IMR-90 (cell line): Measurements from ENCODE around the gene APH1A. TPM values are rescaled to one million over a fixed set of nuclear protein-coding genes. Genes with fewer than 3 reads are reported as not detected.
"Not testable (repeated sequence)": the region's sequence is repeated elsewhere in the genome, so short reads cannot be mapped to it uniquely, and the experiment has no call there.

ENCODE experiments used
- ATAC-seq: fragments of 200-7000 bp; cut with Tn5 transposase; 2 replicates; pipeline ENCODE4 v1.9.1; 2020; ENCODE audit warnings: low read depth, mild to moderate bottlenecking, moderate library complexity
- BruUV-seq: library from RNA; stranded (reverse); fragments of 400-500 nt; replicated peaks from 2 replicates; lab custom pipeline; 2021; lab: Mats Ljungman, UMichigan
- CTCF ChIA-PET: fragments of 300-600 bp; formaldehyde crosslinking; extraction: SDS; loops from one replicate; lab custom pipeline; 2021; ENCODE audit warnings: antibody characterized with exemption; lab: Yijun Ruan, JAX
- POLR2A ChIA-PET: fragments of 300-600 bp; sonication (Branson Sonifier 250); formaldehyde crosslinking; loops from one replicate; lab custom pipeline; 2022; ENCODE audit warnings: antibody characterized with exemption; ENCODE audit not compliant: unreplicated experiment; lab: Charles Lee
- DNase-seq: peaks from one replicate; pipeline ENCODE4 v3.0.0; 2013
- H2AFZ ChIP-seq: replicated peaks from 2 replicates; pipeline ENCODE3; 2013; ENCODE audit warnings: low read length, mild to moderate bottlenecking; ENCODE audit not compliant: poor library complexity
- H2AK5ac ChIP-seq: 2 replicates; pipeline ENCODE4 v1.6.1; 2013; ENCODE audit warnings: low read depth, low read length, inconsistent platforms
- H2AK9ac ChIP-seq: replicated peaks from 2 replicates; pipeline ENCODE3; 2013; ENCODE audit warnings: mild to moderate bottlenecking, low read depth, low read length, moderate library complexity; ENCODE audit not compliant: poor library complexity
- H2BK120ac ChIP-seq: 2 replicates; pipeline ENCODE4 v1.6.1; 2013; ENCODE audit warnings: low read depth, low read length, inconsistent platforms
- H2BK15ac ChIP-seq: 3 replicates; pipeline ENCODE4 v1.6.1; 2013; ENCODE audit warnings: low read depth, low read length, inconsistent platforms
- H2BK20ac ChIP-seq: 2 replicates; pipeline ENCODE4 v1.6.1; 2013; ENCODE audit warnings: low read depth, mild to moderate bottlenecking, inconsistent platforms, low read length, moderate library complexity
- H2BK5ac ChIP-seq: 2 replicates; pipeline ENCODE4 v1.6.1; 2013; ENCODE audit warnings: mild to moderate bottlenecking, low read depth, low read length, inconsistent platforms; ENCODE audit not compliant: poor library complexity, severe bottlenecking
- H3K14ac ChIP-seq: replicated peaks from 2 replicates; pipeline ENCODE4 v1.6.1; 2013; ENCODE audit warnings: low read depth, low read length, inconsistent platforms
- H3K18ac ChIP-seq: 2 replicates; pipeline ENCODE4 v1.6.1; 2013; ENCODE audit warnings: low read depth, low read length, control low read depth
- H3K23ac ChIP-seq: 2 replicates; pipeline ENCODE4 v1.6.1; 2013; ENCODE audit warnings: low read depth, low read length, inconsistent platforms
- H3K27ac ChIP-seq: 2 replicates; pipeline ENCODE4 v1.5.1; 2013; ENCODE audit warnings: mild to moderate bottlenecking, control low read depth, low read length; ENCODE audit not compliant: insufficient read depth
- H3K27me3 ChIP-seq: 2 replicates; pipeline ENCODE4 v1.6.1; 2013; ENCODE audit warnings: low read length; ENCODE audit not compliant: control insufficient read depth, insufficient read depth
- H3K36me3 ChIP-seq: 2 replicates; pipeline ENCODE4 v1.6.1; 2013; ENCODE audit warnings: low read length, mixed read lengths; ENCODE audit not compliant: control insufficient read depth, insufficient read depth
- H3K4ac ChIP-seq: 2 replicates; pipeline ENCODE4 v1.6.1; 2013; ENCODE audit warnings: low read depth, low read length, inconsistent platforms
- H3K4me1 ChIP-seq: 2 replicates; pipeline ENCODE4 v1.6.1; 2013; ENCODE audit warnings: low read length, mixed read lengths; ENCODE audit not compliant: control insufficient read depth, insufficient read depth
- H3K4me2 ChIP-seq: 2 replicates; pipeline ENCODE4 v1.6.1; 2013; ENCODE audit warnings: low read depth, mild to moderate bottlenecking, control low read depth, low read length, moderate library complexity
- H3K4me3 ChIP-seq: 2 replicates; pipeline ENCODE4 v1.5.1; 2013; ENCODE audit warnings: low read depth, mild to moderate bottlenecking, control low read depth, low read length, moderate library complexity; ENCODE audit not compliant: insufficient read depth
- H3K56ac ChIP-seq: 2 replicates; pipeline ENCODE4 v1.6.1; 2013; ENCODE audit warnings: low read length, inconsistent platforms; ENCODE audit not compliant: insufficient read depth; ENCODE audit errors: extremely low read depth
- H3K79me1 ChIP-seq, 2 experiments: 2 replicates each; pipeline ENCODE4 v1.6.1; 2013; ENCODE audit warnings: low read length in 2 of 2, inconsistent platforms in 1 of 2, low read depth in 1 of 2
- H3K9ac ChIP-seq: 2 replicates; pipeline ENCODE4 v1.6.1; 2013; ENCODE audit warnings: low read depth, low read length, control low read depth
- H3K9me1 ChIP-seq: 2 replicates; pipeline ENCODE4 v1.6.1; 2013; ENCODE audit warnings: low read length, inconsistent platforms; ENCODE audit not compliant: insufficient read depth
- H3K9me3 ChIP-seq: 2 replicates; pipeline ENCODE4 v1.6.1; 2013; ENCODE audit warnings: low read length; ENCODE audit not compliant: control insufficient read depth, insufficient read depth
- H4K20me1 ChIP-seq: 2 replicates; pipeline ENCODE4 v1.6.1; 2013; ENCODE audit warnings: low read length, inconsistent platforms; ENCODE audit not compliant: insufficient read depth
- H4K5ac ChIP-seq: 2 replicates; pipeline ENCODE4 v1.6.1; 2013; ENCODE audit warnings: mild to moderate bottlenecking, low read depth, low read length, control low read depth
- H4K8ac ChIP-seq, 2 experiments: 2 replicates each; pipeline ENCODE4 v1.6.1; 2013; ENCODE audit warnings: low read depth in 2 of 2, low read length in 2 of 2, control low read depth in 1 of 2, inconsistent platforms in 1 of 2
- H4K91ac ChIP-seq: 2 replicates; pipeline ENCODE4 v1.6.1; 2013; ENCODE audit warnings: low read depth, low read length, inconsistent platforms; ENCODE audit not compliant: insufficient read depth
- WGBS, 2 experiments: methylation state at CpG; one replicate each; pipeline versions ENCODE4 v1.1.5 to v1.1.7; 2013; ENCODE audit warnings: missing lambda C conversion rate in 2 of 2; ENCODE audit not compliant: insufficient read length in 1 of 2; ENCODE audit errors: extremely low coverage in 2 of 2; 5-methylcytosine and 5-hydroxymethylcytosine counted together
- dilution Hi-C: fragments of 300-500 bp; cut with HindIII; formaldehyde crosslinking; loops from one replicate; pipeline ENCODE4 v1.14.3; 2018; ENCODE audit warnings: low sequenced_read_pairs; ENCODE audit not compliant: unreplicated experiment
- in situ Hi-C: fragments of 300-500 bp; cut with MboI; formaldehyde crosslinking; loops from 3 replicates; pipeline ENCODE4 v1.14.3; 2019; ENCODE audit warnings: low sequenced_read_pairs, inconsistent platforms, mixed read lengths
- intact Hi-C: fragments of 100-400 bp; cut with micrococcal nuclease; formaldehyde crosslinking; loops from 2 replicates; pipeline ENCODE4 v1.10.0; 2022
- microRNA-seq, 2 experiments: library from miRNA; stranded (forward) in 1 of 2; unstranded in 1 of 2; fragments of 10-50 nt in 1 of 2; fragments of <30 nt in 1 of 2; gene quantifications in 1 of 2; microRNA quantifications in 1 of 2; one replicate each; pipeline versions ENCODE3 to v1.1.0; 2013 to 2020; ENCODE audit not compliant: insufficient read depth in 1 of 2, insufficient read length in 1 of 2, unreplicated experiment in 1 of 2
- polyA plus RNA-seq, 3 experiments: library from polyadenylated mRNA; depleted of rRNA; stranded (reverse); fragments of >200 nt; gene quantifications; 2 replicates each; pipeline ENCODE4 v1.2.3, GENCODE V29; 2012; ENCODE audit warnings: low replicate concordance in 1 of 3
- small RNA-seq, 5 experiments: library from RNA; depleted of rRNA; stranded (forward); fragments of <200 nt; gene quantifications; one replicate each; pipeline ENCODE3, GENCODE V24; 2012
- total RNA-seq: library from RNA; depleted of rRNA; stranded (reverse); fragments of >200 nt; gene quantifications from 2 replicates; pipeline ENCODE4 v1.2.3, GENCODE V29; 2012; rRNA removed

APH1A gene
- total and polyA plus RNA-seq, 2 of the 4 experiments (the other 2 are of a cell fraction) = 62.0 to 94.2 TPM

DNA sequence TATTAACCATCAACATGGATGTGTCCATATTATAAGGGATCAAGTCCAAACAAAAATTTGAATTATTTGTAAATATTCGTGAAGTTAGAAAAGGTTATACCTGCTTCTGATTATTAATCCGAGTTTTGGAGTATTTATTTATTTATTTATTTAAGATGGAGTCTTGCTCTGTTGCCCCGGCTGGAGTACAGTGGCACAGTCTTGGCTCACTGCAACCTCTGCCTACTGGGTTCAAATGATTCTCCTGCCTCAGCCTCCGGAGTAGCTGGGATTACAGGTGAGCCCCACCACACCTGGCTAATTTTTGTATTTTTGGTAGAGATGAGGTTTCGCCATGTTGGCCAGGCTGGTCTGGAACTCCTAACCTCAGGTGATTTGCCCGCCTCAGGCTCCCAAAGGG lies 53.0 kb downstream of the APH1A start:
- H3K9me3 ChIP-seq, H3K4ac ChIP-seq, H3K27ac ChIP-seq, intact Hi-C loops, H3K23ac ChIP-seq, H4K8ac ChIP-seq, H2AK9ac ChIP-seq, H2AK5ac ChIP-seq, CTCF ChIA-PET, H4K5ac ChIP-seq, BruUV-seq, H3K9me1 ChIP-seq, H3K27me3 ChIP-seq, H3K4me1 ChIP-seq, dilution Hi-C loops, POLR2A ChIA-PET, H3K4me2 ChIP-seq, in situ Hi-C loops, H3K18ac ChIP-seq, H3K14ac ChIP-seq, H3K4me3 ChIP-seq, H4K20me1 ChIP-seq, H2AFZ ChIP-seq, ATAC-seq, H3K36me3 ChIP-seq, H2BK15ac ChIP-seq, H2BK20ac ChIP-seq, H3K56ac ChIP-seq, H3K9ac ChIP-seq, H3K79me1 ChIP-seq, H2BK120ac ChIP-seq, DNase-seq, H4K91ac ChIP-seq, H2BK5ac ChIP-seq: not testable (repeated sequence)
- WGBS, 2 experiments = 100% methylated on average over 1 of the region's 6 CpGs; no CpG with 5 or more reads in 1 of the 2 experiments

Small RNAs within 50 kb of the gene (microRNA-seq; reads per million reads assigned to microRNA genes)
- gene RNU2-17P (ENCODE audit: insufficient read depth, insufficient read length) = not detected

Small RNAs within 50 kb of the gene (small RNA-seq; reads per million reads assigned to genes)
- 0.81 to 1,972 (median 20.2) reads per million in 5 experiments for gene RNU2-17P

Other genes with a start within 250 kb of the APH1A start
- gene VPS45, start 201.2 kb downstream of the APH1A start, total RNA-seq = 32.4 and 41.1 TPM in 2 replicates
- 28.1 and 33.3 TPM in 2 replicates for gene VPS45, start 201.2 kb downstream of the APH1A start, polyA plus RNA-seq (2012; rRNA removed)
- gene PLEKHO1, start 119.1 kb downstream of the APH1A start, total RNA-seq = 51.4 and 53.3 TPM in 2 replicates
- 50.4 and 56.0 TPM in 2 replicates for gene PLEKHO1, start 119.1 kb downstream of the APH1A start, polyA plus RNA-seq (2012; rRNA removed)
- gene ANP32E, start 32.9 kb downstream of the APH1A start, total RNA-seq = 5.9 and 30.0 TPM in 2 replicates
- 11.9 and 18.4 TPM in 2 replicates for gene ANP32E, start 32.9 kb downstream of the APH1A start, polyA plus RNA-seq (2012; rRNA removed)
- not detected in 2 replicates for gene CA14, start 11.2 kb downstream of the APH1A start, total RNA-seq
- not detected in 2 replicates for gene CA14, start 11.2 kb downstream of the APH1A start, polyA plus RNA-seq (2012; rRNA removed)
- gene C1orf54, start 3.8 kb upstream of the APH1A start, total RNA-seq = 30.3 and 33.5 TPM in 2 replicates
- 39.6 and 44.2 TPM in 2 replicates for gene C1orf54, start 3.8 kb upstream of the APH1A start, polyA plus RNA-seq (2012; rRNA removed)
- gene CIART, start 13.5 kb upstream of the APH1A start, total RNA-seq = 13.9 and 18.1 TPM in 2 replicates
- 15.5 and 16.5 TPM in 2 replicates for gene CIART, start 13.5 kb upstream of the APH1A start, polyA plus RNA-seq (2012; rRNA removed)
- 45.5 and 52.3 TPM in 2 replicates for gene MRPS21, start 24.8 kb upstream of the APH1A start, total RNA-seq
- 74.6 and 76.6 TPM in 2 replicates for gene MRPS21, start 24.8 kb upstream of the APH1A start, polyA plus RNA-seq (2012; rRNA removed)
- gene PRPF3, start 52.5 kb upstream of the APH1A start, total RNA-seq = 52.9 and 63.3 TPM in 2 replicates
- gene PRPF3, start 52.5 kb upstream of the APH1A start, polyA plus RNA-seq (2012; rRNA removed) = 33.3 and 40.8 TPM in 2 replicates
- gene RPRD2, start 95.1 kb upstream of the APH1A start, total RNA-seq = 3.9 and 5.3 TPM in 2 replicates
- gene RPRD2, start 95.1 kb upstream of the APH1A start, polyA plus RNA-seq (2012; rRNA removed) = 11.6 and 13.9 TPM in 2 replicates
- 10.9 and 12.2 TPM in 2 replicates for gene TARS2, start 218.4 kb upstream of the APH1A start, total RNA-seq
- gene TARS2, start 218.4 kb upstream of the APH1A start, polyA plus RNA-seq (2012; rRNA removed) = 20.4 and 21.8 TPM in 2 replicates
- 17.2 and 20.1 TPM in 2 replicates for gene ECM1, start 239.1 kb upstream of the APH1A start, total RNA-seq
- 230 and 264 TPM in 2 replicates for gene ECM1, start 239.1 kb upstream of the APH1A start, polyA plus RNA-seq (2012; rRNA removed)
- not detected in 2 replicates for gene FALEC, start 246.7 kb upstream of the APH1A start, total RNA-seq
- 0.26 TPM in 1 of 2 replicates, not detected in the other for gene FALEC, start 246.7 kb upstream of the APH1A start, polyA plus RNA-seq (2012; rRNA removed)